ENCODE data around the gene ITIH5. TPM values are rescaled to one million over a fixed set of nuclear protein-coding genes. Genes with fewer than 3 reads are reported as not detected.

ITIH5 gene
- total RNA-seq, 4 donors from 2014 or later, result 4.4 to 10.7 (median 8.3) TPM

DNA sequence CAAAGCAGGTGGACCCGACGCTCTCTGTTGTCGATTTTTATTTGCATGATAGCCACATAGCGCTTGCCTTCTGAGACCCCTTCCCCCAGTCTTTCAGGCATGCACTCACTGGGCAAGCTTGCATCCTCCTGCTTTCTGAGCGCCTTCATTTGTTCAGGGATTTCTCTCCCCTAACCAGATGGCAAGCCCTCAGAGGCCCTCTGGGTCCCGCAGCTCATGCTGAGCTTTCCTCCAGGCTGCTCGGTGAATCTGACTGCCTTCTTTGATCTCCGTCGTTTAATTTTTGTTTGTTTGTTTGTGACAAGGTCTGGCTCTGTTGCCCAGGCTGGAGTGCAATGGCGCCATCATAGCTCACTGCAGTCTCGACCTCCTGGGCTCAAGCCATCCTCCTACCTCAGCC, 58.8 kb downstream of the ITIH5 start:
- WGBS, 2 donors, result 89 to 91% methylated on average over 11 of the region's 11 CpGs
- no peak overlapping the region for H3K4me3 ChIP-seq (ENCODE audit: low read depth, poor library complexity, severe bottlenecking)
- intact Hi-C loops (cut with DNase I; ENCODE audit: low total_unique reads), result no loop called here
- TF ChIP-seq, protein P1, sequence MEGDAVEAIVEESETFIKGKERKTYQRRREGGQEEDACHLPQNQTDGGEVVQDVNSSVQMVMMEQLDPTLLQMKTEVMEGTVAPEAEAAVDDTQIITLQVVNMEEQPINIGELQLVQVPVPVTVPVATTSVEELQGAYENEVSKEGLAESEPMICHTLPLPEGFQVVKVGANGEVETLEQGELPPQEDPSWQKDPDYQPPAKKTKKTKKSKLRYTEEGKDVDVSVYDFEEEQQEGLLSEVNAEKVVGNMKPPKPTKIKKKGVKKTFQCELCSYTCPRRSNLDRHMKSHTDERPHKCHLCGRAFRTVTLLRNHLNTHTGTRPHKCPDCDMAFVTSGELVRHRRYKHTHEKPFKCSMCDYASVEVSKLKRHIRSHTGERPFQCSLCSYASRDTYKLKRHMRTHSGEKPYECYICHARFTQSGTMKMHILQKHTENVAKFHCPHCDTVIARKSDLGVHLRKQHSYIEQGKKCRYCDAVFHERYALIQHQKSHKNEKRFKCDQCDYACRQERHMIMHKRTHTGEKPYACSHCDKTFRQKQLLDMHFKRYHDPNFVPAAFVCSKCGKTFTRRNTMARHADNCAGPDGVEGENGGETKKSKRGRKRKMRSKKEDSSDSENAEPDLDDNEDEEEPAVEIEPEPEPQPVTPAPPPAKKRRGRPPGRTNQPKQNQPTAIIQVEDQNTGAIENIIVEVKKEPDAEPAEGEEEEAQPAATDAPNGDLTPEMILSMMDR (IDR thresholded peaks at IDR 0.05), result no peak
- no peak for DNase-seq (ENCODE audit: low spot score in 2 of 2)

DNA sequence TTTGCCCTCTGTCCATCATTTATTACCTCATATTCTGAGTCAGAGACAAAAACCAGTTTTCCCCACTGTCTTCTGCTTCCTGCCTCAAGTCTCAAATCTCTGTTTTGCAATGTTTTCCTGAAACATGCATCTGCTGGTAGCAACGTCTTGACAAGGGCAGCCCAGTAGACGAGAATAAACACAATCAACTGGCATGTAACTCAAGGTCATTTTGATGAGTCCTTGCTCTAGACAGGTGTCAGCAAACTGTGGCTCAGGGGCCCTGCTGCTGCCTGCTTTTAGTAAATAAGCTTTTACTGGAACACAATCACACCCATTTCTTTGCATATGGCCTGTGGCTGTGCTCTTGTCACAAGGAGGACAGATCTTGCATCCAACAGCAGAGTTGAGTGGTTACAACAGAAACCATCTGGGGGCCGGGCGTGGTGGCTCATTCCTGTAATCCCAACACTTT, 59.8 kb downstream of the ITIH5 start:
- intact Hi-C loops (cut with DNase I; ENCODE audit: low total_unique reads), result no loop called here
- no peak overlapping the region for H3K4me3 ChIP-seq (ENCODE audit: low read depth, poor library complexity, severe bottlenecking)
- TF ChIP-seq, protein P1 (IDR thresholded peaks at IDR 0.05), result no peak
- 33 to 43% methylated on average over 4 of the region's 4 CpGs for WGBS, 2 donors
- DNase-seq (ENCODE audit: low spot score in 2 of 2), result peak; percentile 23 to 83

DNA sequence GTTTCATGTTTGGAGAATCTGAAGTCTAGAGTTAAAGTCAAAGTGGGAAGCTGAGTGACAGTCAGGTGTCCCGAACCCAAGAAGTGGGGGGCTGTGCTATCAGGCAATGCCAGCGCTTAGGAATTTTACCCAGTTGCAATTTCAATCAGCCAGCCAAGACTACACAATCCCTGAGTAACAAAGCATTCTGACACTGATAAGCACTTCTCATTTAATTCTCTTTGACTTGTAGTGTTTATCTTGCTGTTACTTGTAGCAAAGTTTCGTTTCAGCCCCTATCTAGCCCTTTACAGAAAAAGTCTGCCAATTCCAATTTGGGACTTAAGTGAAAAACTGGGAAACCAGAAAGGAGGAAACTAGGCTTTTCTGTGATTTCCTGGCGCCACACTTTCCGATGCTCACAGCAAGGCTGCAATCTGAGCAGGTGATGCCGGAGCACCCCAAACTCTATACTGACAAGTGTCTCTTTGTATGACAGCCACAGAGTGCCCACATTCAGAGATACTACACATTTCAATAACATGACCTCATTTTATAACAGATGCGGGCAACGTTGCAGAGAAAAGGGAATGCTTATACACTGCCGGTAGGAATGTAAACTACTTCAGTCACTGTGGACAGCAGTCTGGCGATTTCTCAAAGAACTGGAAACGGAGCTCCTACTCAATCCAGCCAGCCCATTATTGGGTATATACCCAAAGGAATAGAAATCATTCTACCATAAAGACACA, 61.0 kb downstream of the ITIH5 start:
- TF ChIP-seq, protein P1 (IDR thresholded peaks at IDR 0.05), result no peak
- no peak for TF ChIP-seq POLR2A (IDR thresholded peaks at IDR 0.05)
- intact Hi-C loops (cut with DNase I; ENCODE audit: low total_unique reads), result no loop called here
- no peak overlapping the region for H3K4me3 ChIP-seq (ENCODE audit: low read depth, poor library complexity, severe bottlenecking)
- peak in 1 of 2 donors; percentile 10 for DNase-seq (ENCODE audit: low spot score in 2 of 2)
- WGBS, 2 donors, result 84 to 90% methylated on average over 11 of the region's 11 CpGs

DNA sequence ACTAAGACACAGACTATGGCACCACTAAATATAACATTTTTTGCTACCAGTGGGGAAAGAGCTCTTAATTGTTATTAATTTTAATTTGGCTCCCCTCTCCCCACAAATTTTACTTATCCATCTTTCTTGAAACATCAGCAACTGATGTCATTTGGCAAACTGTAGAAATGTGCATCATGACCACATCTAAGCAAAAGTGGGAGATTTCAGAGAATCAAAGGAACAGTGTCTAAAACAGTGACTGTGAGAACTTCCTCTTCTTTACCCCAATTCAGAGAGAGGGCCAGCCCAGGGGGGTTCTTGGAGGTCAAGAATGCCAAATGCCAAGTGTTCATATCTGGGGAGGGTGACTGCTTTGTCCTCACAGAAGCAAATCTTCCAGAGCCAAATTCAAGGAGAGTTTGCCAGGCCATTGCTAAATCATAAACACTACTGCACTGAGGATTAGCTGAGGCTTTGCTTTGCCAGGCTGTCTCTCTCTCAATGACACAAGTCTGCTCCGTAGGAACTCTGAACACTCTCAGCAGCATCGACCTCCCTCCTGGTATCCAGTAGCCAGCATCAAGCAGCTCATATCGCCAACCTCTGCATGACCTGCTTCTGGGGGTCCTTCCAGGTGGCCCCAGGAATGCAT, 65.6 kb downstream of the ITIH5 start:
- TF ChIP-seq, protein P1 (IDR thresholded peaks at IDR 0.05), result no peak
- TF ChIP-seq POLR2A (IDR thresholded peaks at IDR 0.05), result no peak
- WGBS, 2 donors, result 69 to 72% methylated on average over 3 of the region's 3 CpGs
- no peak overlapping the region for H3K4me3 ChIP-seq (ENCODE audit: low read depth, poor library complexity, severe bottlenecking)
- DNase-seq (ENCODE audit: low spot score in 2 of 2), result no peak
- intact Hi-C loops (cut with DNase I; ENCODE audit: low total_unique reads), result no loop called here

DNA sequence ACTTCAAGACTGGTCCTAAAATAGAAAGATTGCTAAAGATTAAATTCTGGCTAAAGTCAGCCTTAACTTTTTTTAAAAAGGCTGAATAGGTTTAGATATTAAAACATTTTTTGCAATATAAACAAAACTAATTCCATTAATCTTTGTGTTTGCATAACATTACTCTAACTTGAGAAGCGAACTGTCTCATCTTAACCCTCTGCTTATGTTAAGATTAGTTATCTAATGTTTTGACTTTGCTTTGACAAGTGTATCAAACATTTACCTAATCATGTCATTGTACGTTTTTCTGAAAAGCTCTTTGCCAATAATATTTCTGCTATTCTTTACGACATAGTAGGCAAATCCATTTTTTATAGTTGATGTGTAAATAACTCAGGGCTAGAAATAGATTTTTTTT, 68.0 kb downstream of the ITIH5 start:
- H3K4me3 ChIP-seq (ENCODE audit: low read depth, poor library complexity, severe bottlenecking), result no peak overlapping the region
- 72 to 74% methylated on average over 3 of the region's 3 CpGs for WGBS, 2 donors
- no peak for DNase-seq (ENCODE audit: low spot score in 2 of 2)
- intact Hi-C loops (cut with DNase I; ENCODE audit: low total_unique reads), result no loop called here
- TF ChIP-seq, protein P1 (IDR thresholded peaks at IDR 0.05), result no peak
- TF ChIP-seq POLR2A (IDR thresholded peaks at IDR 0.05), result no peak
